Measurements from ENCODE around the gene RPS6KA3.
"Not testable (repeated sequence)": the region's sequence is repeated elsewhere in the genome, so short reads cannot be mapped to it uniquely, and the experiment has no call there.

The RPS6KA3 gene

GRCh38 chrX:20263474-20263873 is 3.2 kb downstream of the RPS6KA3 start:
- DNase-seq = no peak

GRCh38 chrX:20260885-20261284 is 5.8 kb downstream of the RPS6KA3 start:
- no peak for DNase-seq

GRCh38 chrX:20254712-20255299 is 11.9 kb downstream of the RPS6KA3 start:
- no peak for DNase-seq

- no peak for DNase-seq
Measured at GRCh38 chrX:20253232-20253543, 13.5 kb downstream of the RPS6KA3 start.

- peak; percentile 82 for DNase-seq
Measured at GRCh38 chrX:20252381-20253231, 14.1 kb downstream of the RPS6KA3 start.

GRCh38 chrX:20251691-20252090 is 15.0 kb downstream of the RPS6KA3 start:
- DNase-seq = no peak

GRCh38 chrX:20250146-20250545 is 16.6 kb downstream of the RPS6KA3 start:
- not testable (repeated sequence) for DNase-seq

GRCh38 chrX:20248592-20249192 is 18.0 kb downstream of the RPS6KA3 start:
- DNase-seq = no peak

- no peak for DNase-seq
Measured at GRCh38 chrX:20244931-20245330, 21.8 kb downstream of the RPS6KA3 start.

GRCh38 chrX:20240201-20240600 is 26.5 kb downstream of the RPS6KA3 start:
- no peak for DNase-seq

GRCh38 chrX:20237864-20238263 is 28.8 kb downstream of the RPS6KA3 start:
- DNase-seq = no peak

- no peak for DNase-seq
Measured at GRCh38 chrX:20235755-20236154, 31.0 kb downstream of the RPS6KA3 start.

- no peak for DNase-seq
Measured at GRCh38 chrX:20233336-20233735, 33.4 kb downstream of the RPS6KA3 start.

- no peak for DNase-seq
Measured at GRCh38 chrX:20231598-20231997, 35.1 kb downstream of the RPS6KA3 start.

GRCh38 chrX:20230406-20230805 is 36.3 kb downstream of the RPS6KA3 start:
- DNase-seq = no peak

- DNase-seq = no peak
Measured at GRCh38 chrX:20229155-20229554, 37.6 kb downstream of the RPS6KA3 start.

- no peak for DNase-seq
Measured at GRCh38 chrX:20228245-20228644, 38.5 kb downstream of the RPS6KA3 start.

GRCh38 chrX:20227116-20227515 is 39.6 kb downstream of the RPS6KA3 start:
- no peak for DNase-seq

- DNase-seq = no peak
Measured at GRCh38 chrX:20225488-20225833, 41.2 kb downstream of the RPS6KA3 start.

- DNase-seq = peak; percentile 23
Measured at GRCh38 chrX:20224814-20225487, 41.8 kb downstream of the RPS6KA3 start.

- no peak for DNase-seq
Measured at GRCh38 chrX:20221902-20222301, 44.8 kb downstream of the RPS6KA3 start.

- no peak for DNase-seq
Measured at GRCh38 chrX:20218836-20219505, 47.7 kb downstream of the RPS6KA3 start.

- DNase-seq = no peak
Measured at GRCh38 chrX:20217906-20218305, 48.8 kb downstream of the RPS6KA3 start.

All from stimulated activated CD8-positive, alpha-beta memory T cell treated with anti-CD3 and anti-CD28 coated beads, Interleukin-4, amount 100 ng/mL, for 48 hours (primary cell).